HepG2 (cell line): Measurements from ENCODE around the gene CD34. TPM values are rescaled to one million over a fixed set of nuclear protein-coding genes. Genes with fewer than 3 reads are reported as not detected.

Experiments
- ATAC-seq: fragments of 200-7000 bp; cut with Tn5 transposase; 3 replicates; pipeline ENCODE4 v1.9.1; 2020; ENCODE audit warnings: mild to moderate bottlenecking, moderate library complexity
- Bru-seq: library from RNA; stranded (reverse); fragments of 400-500 nt; gene quantifications from one replicate; lab custom pipeline; 2021; lab: Mats Ljungman, UMichigan
- BruChase-seq, 2 experiments: library from RNA; stranded (reverse); fragments of 400-500 nt; gene quantifications; one replicate each; lab custom pipeline; 2021; lab: Mats Ljungman, UMichigan
- BruUV-seq: library from RNA; stranded (reverse); fragments of 400-500 nt; replicated peaks from 2 replicates; lab custom pipeline; 2021; lab: Mats Ljungman, UMichigan
- CTCF ChIA-PET: fragments of 300-600 bp; formaldehyde crosslinking; extraction: SDS; loops from one replicate; lab custom pipeline; 2021; ENCODE audit warnings: low total read pairs, inconsistent platforms, low intra/inter-chr PET ratio; lab: Yijun Ruan, JAX
- POLR2A ChIA-PET: fragments of 350-600 bp; sonication (Branson Sonifier 250); formaldehyde crosslinking; loops from one replicate; lab custom pipeline; 2020; ENCODE audit warnings: antibody characterized with exemption, inconsistent platforms; lab: Yijun Ruan, JAX
- DNase-seq: peaks from one replicate; pipeline ENCODE4 v3.0.0-alpha.2; 2015; ENCODE audit warnings: low spot score
- FAIRE-seq: peaks from 3 replicates; lab custom pipeline; 2011; peaks lifted over from hg19 to GRCh38; lab: Jason Lieb, UNC
- H2AFZ ChIP-seq: one replicate; pipeline ENCODE4 v1.6.1; 2011; ENCODE audit warnings: low read length, inconsistent platforms
- H3K27ac ChIP-seq: fragments of 300-600 bp; 3 replicates; pipeline ENCODE4 v1.8.0; 2011; ENCODE audit warnings: mixed run types, mild to moderate bottlenecking, mixed read lengths, low read length, inconsistent platforms; ENCODE audit not compliant: insufficient read depth; ENCODE audit errors: extremely low read length
- H3K27me3 ChIP-seq, 2 experiments: fragments of 200-600 bp in 1 of 2; 2 replicates in 1 of 2; 3 replicates in 1 of 2; pipeline versions ENCODE4 v1.6.0 to v1.8.0; 2011; ENCODE audit warnings: low read length in 2 of 2, mild to moderate bottlenecking in 2 of 2, moderate library complexity in 2 of 2, inconsistent platforms in 1 of 2; ENCODE audit not compliant: insufficient read depth in 2 of 2, control insufficient read depth in 1 of 2
- H3K36me3 ChIP-seq, 2 experiments: fragments of 200-600 bp in 1 of 2; replicated peaks in 1 of 2; 2 replicates in 1 of 2; 3 replicates in 1 of 2; pipeline versions ENCODE4 v1.5.1 to v1.8.0; 2011; ENCODE audit warnings: low read length in 2 of 2, inconsistent platforms in 1 of 2; ENCODE audit not compliant: insufficient read depth in 2 of 2, control insufficient read depth in 1 of 2
- H3K4me1 ChIP-seq: 2 replicates; pipeline ENCODE4 v1.5.1; 2012; ENCODE audit warnings: low read length, inconsistent platforms; ENCODE audit not compliant: insufficient read depth
- H3K4me2 ChIP-seq: 2 replicates; pipeline ENCODE4 v1.6.0; 2011; ENCODE audit warnings: low read depth, low read length, inconsistent platforms
- H3K4me3 ChIP-seq, 3 experiments: fragments of 200-600 bp in 1 of 3; sonication (generic), shearing (Covaris generic) in 1 of 3; replicated peaks in 1 of 3; 2 replicates each; pipeline ENCODE4 v1.5.1; 2011 to 2016; ENCODE audit warnings: low read length in 3 of 3, inconsistent platforms in 2 of 3, low read depth in 2 of 3, mild to moderate bottlenecking in 2 of 3, control low read depth in 1 of 3, mixed read lengths in 1 of 3; ENCODE audit not compliant: insufficient read depth in 1 of 3
- H3K79me2 ChIP-seq: one replicate; pipeline ENCODE4 v1.6.1; 2011; ENCODE audit warnings: low read length, inconsistent platforms; ENCODE audit not compliant: insufficient read depth
- H3K9ac ChIP-seq: 2 replicates; pipeline ENCODE4 v1.6.0; 2011; ENCODE audit warnings: mild to moderate bottlenecking, low read depth, low read length, inconsistent platforms; ENCODE audit not compliant: insufficient read depth
- H3K9me3 ChIP-seq: 2 replicates; pipeline ENCODE4 v1.5.1; 2012; ENCODE audit warnings: mild to moderate bottlenecking, low read length
- H4K20me1 ChIP-seq: 2 replicates; pipeline ENCODE4 v1.6.0; 2011; ENCODE audit warnings: inconsistent platforms, mild to moderate bottlenecking, low read length, moderate library complexity; ENCODE audit not compliant: insufficient read depth
- DRAP1 ChIP-seq: IDR thresholded peaks from 2 replicates; pipeline ENCODE4 v1.6.1; 2016; ENCODE audit warnings: missing genetic modification reagents, missing compliant biosample characterization
- MTA1 ChIP-seq: sonication (generic); formaldehyde crosslinking; IDR thresholded peaks from 2 replicates; pipeline ENCODE4 v1.4.0; 2020; ENCODE audit warnings: missing genetic modification reagents, mild to moderate bottlenecking, borderline replicate concordance
- PAF1 ChIP-seq: IDR thresholded peaks from 2 replicates; pipeline ENCODE4 v1.6.1; 2016; ENCODE audit warnings: missing genetic modification reagents, missing compliant biosample characterization
- ZBTB8A ChIP-seq: sonication (generic); formaldehyde crosslinking; IDR thresholded peaks from 2 replicates; pipeline ENCODE4 v1.4.0; 2020; ENCODE audit warnings: mild to moderate bottlenecking, low read depth, missing genetic modification reagents, borderline replicate concordance
- ZNF773 ChIP-seq: sonication (generic); formaldehyde crosslinking; IDR thresholded peaks from 2 replicates; pipeline ENCODE4 v1.4.0; 2020; ENCODE audit warnings: missing genetic modification reagents, borderline replicate concordance
- ZNF841 ChIP-seq: sonication (generic); formaldehyde crosslinking; IDR thresholded peaks from 2 replicates; pipeline ENCODE4 v1.8.1; 2023; ENCODE audit warnings: missing genetic modification reagents, borderline replicate concordance
- WGBS: methylation state at CpG from one replicate; pipeline ENCODE4 v1.1.6; 2017; ENCODE audit warnings: low lambda C conversion rate; 5-methylcytosine and 5-hydroxymethylcytosine counted together
- in situ Hi-C: cut with HindIII; loops from 2 replicates; pipeline ENCODE4 v1.10.0; 2017; ENCODE audit warnings: low pct_unique_long_range_greater_than_20kb; ENCODE audit not compliant: extremely low pct_ligation_motif_present
- intact Hi-C: fragments of 100-400 bp; cut with micrococcal nuclease; formaldehyde crosslinking; loops from one replicate; pipeline ENCODE4 v1.10.0; 2022; ENCODE audit not compliant: unreplicated experiment
- long read RNA-seq, 2 experiments: library from RNA in 1 of 2; library from polyadenylated mRNA in 1 of 2; stranded (forward) in 1 of 2; unstranded in 1 of 2; transcript quantifications; one replicate each; pipeline ENCODE4 v2.0.0, GENCODE V29; 2019 to 2022
- polyA minus RNA-seq, 3 experiments: library from RNA; depleted of rRNA, polyadenylated mRNA; stranded (reverse); fragments of >200 nt; gene quantifications; 2 replicates each; pipeline ENCODE4 v1.2.3, GENCODE V29; 2011; ENCODE audit warnings: low replicate concordance in 1 of 3
- polyA plus RNA-seq, 8 experiments: library from polyadenylated mRNA; depleted of rRNA in 3 of 8; stranded (reverse) in 7 of 8; unstranded in 1 of 8; fragments of >200 nt; fragmentation: Illumina TruSeq in 4 of 8; extraction: Trizol in 4 of 8; gene quantifications; 2 replicates each; pipeline versions ENCODE4 v1.2.1 to v1.2.3, GENCODE V29; 2011 to 2016; ENCODE audit warnings: low read depth in 4 of 8, missing spikeins in 1 of 8, mixed read lengths in 1 of 8; ENCODE audit not compliant: insufficient read depth in 1 of 8
- total RNA-seq, 5 experiments: library from RNA; depleted of rRNA; stranded (reverse); fragments of >200 nt; fragmentation: Illumina TruSeq; extraction: Trizol; gene quantifications; 2 replicates each; pipeline ENCODE4 v1.2.3, GENCODE V29; 2016; ENCODE audit warnings: low read depth in 1 of 5

CD34 gene
- total RNA-seq (2016; rRNA removed; fragmentation: Illumina TruSeq; extraction: Trizol) = not detected in 2 replicates
- not detected in 2 replicates for total RNA-seq (2016; cell fraction: cytosol; rRNA removed; fragmentation: Illumina TruSeq; extraction: Trizol; ENCODE audit: low read depth)
- total RNA-seq (2016; cell fraction: insoluble cytoplasmic fraction; rRNA removed; fragmentation: Illumina TruSeq; extraction: Trizol) = not detected in 2 replicates
- total RNA-seq (2016; cell fraction: membrane; rRNA removed; fragmentation: Illumina TruSeq; extraction: Trizol) = not detected in 2 replicates
- total RNA-seq (2016; cell fraction: nucleus; rRNA removed; fragmentation: Illumina TruSeq; extraction: Trizol) = not detected in 2 replicates
- polyA plus RNA-seq (2011; rRNA removed) = not detected in 2 replicates
- polyA plus RNA-seq (2011; cell fraction: cytosol; rRNA removed) = not detected in 2 replicates
- not detected in 2 replicates for polyA plus RNA-seq (2011; cell fraction: nucleus; rRNA removed)
- not detected in 2 replicates for polyA plus RNA-seq (2012)
- polyA plus RNA-seq (2016; cell fraction: cytosol; fragmentation: Illumina TruSeq; extraction: Trizol; ENCODE audit: low read depth) = not detected in 2 replicates
- polyA plus RNA-seq (2016; cell fraction: insoluble cytoplasmic fraction; fragmentation: Illumina TruSeq; extraction: Trizol; ENCODE audit: low read depth) = not detected in 2 replicates
- polyA plus RNA-seq (2016; cell fraction: membrane; fragmentation: Illumina TruSeq; extraction: Trizol; ENCODE audit: low read depth) = not detected in 2 replicates
- polyA plus RNA-seq (2016; cell fraction: nucleus; fragmentation: Illumina TruSeq; extraction: Trizol; ENCODE audit: insufficient read depth, low read depth) = not detected in 2 replicates
- not detected in 2 replicates for polyA minus RNA-seq (2011; rRNA and poly(A)+ RNA removed; ENCODE audit: low replicate concordance)
- polyA minus RNA-seq (2011; cell fraction: cytosol; rRNA and poly(A)+ RNA removed) = not detected in 2 replicates
- polyA minus RNA-seq (2011; cell fraction: nucleus; rRNA and poly(A)+ RNA removed) = not detected in 2 replicates
- Bru-seq, nascent RNA = not detected
- BruChase-seq, experiment 1, labeled RNA remaining after a 6-hour chase = not detected
- percentile 4 among the genes with signal in this experiment for BruChase-seq, experiment 2, labeled RNA remaining after a 2-hour chase
- long read RNA-seq, experiment 1 = 0 reads
- long read RNA-seq, experiment 2 = 0 reads

GRCh38 chr1:207910591-207911354, at the start of gene CD34:
Gene CD34, minus strand, starts transcription at chr1:207911125. Its CDS starts 45 bp downstream, at chr1:207911080.
- no peak within 1 kb of the TSS for H2AFZ ChIP-seq
- FAIRE-seq (no peak), DNase-seq (no peak), ATAC-seq (peak; percentile 31; the same call in 1 of the 3 replicates)
- ChIA-PET POLR2A (no interaction called here), CTCF (no interaction called here)
- H3K9me3 ChIP-seq = no peaks in the 10 kb centered on the region
- TF ChIP-seq MTA1 (CRISPR knock-in tag) (no peak), ZNF773 (CRISPR knock-in tag) (no peak), DRAP1 (CRISPR knock-in tag) (no peak), ZNF841 (no peak), PAF1 (no peak), ZBTB8A (CRISPR knock-in tag) (no peak)
- no peaks in the 10 kb centered on the region for H4K20me1 ChIP-seq
- H3K4me1 ChIP-seq = no peaks in the 10 kb centered on the region
- peaks cover 5 to 46% of the 10 kb centered on the region in 2 experiments; a peak in 3 of 5 replicates for H3K27me3 ChIP-seq
- no peak within 1 kb of the TSS for H3K4me3 ChIP-seq
- no peaks in the 10 kb centered on the region for H3K79me2 ChIP-seq
- no peak within 1 kb of the TSS for H3K4me2 ChIP-seq
- no peaks in the 10 kb centered on the region for H3K36me3 ChIP-seq
- 24% methylated on average over 40 of the region's 56 CpGs for WGBS
- in situ Hi-C loops (no loop called here), intact Hi-C loops (no loop called here)
- BruUV-seq = no TSS peak
- H3K27ac ChIP-seq = no peak within 1 kb of the TSS
- no peak within 1 kb of the TSS for H3K9ac ChIP-seq
